K562 (cell line): ENCODE measurements around the gene ZGLP1. TPM values are rescaled to one million over a fixed set of nuclear protein-coding genes. Genes with fewer than 3 reads are reported as not detected.

Source experiments
- CREB3L1 ChIP-seq: fragments of 450-650 bp; IDR thresholded peaks from 2 replicates; pipeline ENCODE4 v1.6.1; 2014; ENCODE audit warnings: low read depth, mild to moderate bottlenecking, moderate library complexity, borderline replicate concordance
- E2F4 ChIP-seq: sonication (generic); formaldehyde crosslinking; IDR thresholded peaks from 2 replicates; pipeline ENCODE4 v1.8.0; 2022; ENCODE audit warnings: mild to moderate bottlenecking, low read depth, missing genetic modification reagents
- FOXP1 ChIP-seq: sonication (generic); formaldehyde crosslinking; IDR thresholded peaks from 2 replicates; pipeline ENCODE4 v1.8.0; 2022; ENCODE audit warnings: mild to moderate bottlenecking, missing genetic modification reagents
- GABPB2 ChIP-seq: fragments of 250-450 bp; sonication (Bioruptor Pico); conservative IDR thresholded peaks from 2 replicates; pipeline ENCODE4 v1.5.1; 2021; ENCODE audit warnings: mild to moderate bottlenecking
- NFE2L1 ChIP-seq: fragments of 450-650 bp; IDR thresholded peaks from 2 replicates; pipeline ENCODE4 v1.6.1; 2016; ENCODE audit warnings: missing genetic modification characterization, low read depth, mild to moderate bottlenecking, missing compliant biosample characterization, moderate library complexity, borderline replicate concordance
- NFIC ChIP-seq: fragments of 450-650 bp; IDR thresholded peaks from 2 replicates; pipeline ENCODE4 v1.6.1; 2017; ENCODE audit warnings: mild to moderate bottlenecking, inconsistent platforms
- PURB ChIP-seq: sonication (generic); formaldehyde crosslinking; IDR thresholded peaks from 2 replicates; pipeline ENCODE4 v1.9.0; 2021; ENCODE audit warnings: low read depth, mild to moderate bottlenecking, missing genetic modification reagents
- RCOR1 ChIP-seq, 2 experiments: IDR thresholded peaks; 2 replicates each; pipeline ENCODE4 v1.6.1; 2012; ENCODE audit warnings: low read depth in 2 of 2, low read length in 2 of 2, borderline replicate concordance in 1 of 2, improper control_type of control experiment in 1 of 2
- STAG1 ChIP-seq: sonication (generic); formaldehyde crosslinking; IDR thresholded peaks from 2 replicates; pipeline ENCODE4 v1.5.0; 2020; ENCODE audit warnings: missing genetic modification reagents, borderline replicate concordance
- TARDBP ChIP-seq: fragments of 450-650 bp; IDR thresholded peaks from 2 replicates; pipeline ENCODE4 v1.6.1; 2016
- TFAM ChIP-seq: fragments of 250-450 bp; sonication (Bioruptor Pico); conservative IDR thresholded peaks from 2 replicates; pipeline ENCODE4 v1.5.0; 2021; ENCODE audit warnings: mild to moderate bottlenecking, moderate library complexity
- ZNF217 ChIP-seq: sonication (generic); formaldehyde crosslinking; IDR thresholded peaks from 2 replicates; pipeline ENCODE4 v1.8.0; 2022; ENCODE audit warnings: mild to moderate bottlenecking, missing genetic modification reagents
- ZNF609 ChIP-seq: sonication (generic); formaldehyde crosslinking; IDR thresholded peaks from 2 replicates; pipeline ENCODE4 v1.8.1; 2023; ENCODE audit warnings: missing genetic modification reagents, mild to moderate bottlenecking, borderline replicate concordance
- ZNF655 ChIP-seq: fragments of 250-450 bp; sonication (Bioruptor Pico); IDR thresholded peaks from 2 replicates; pipeline ENCODE4 v1.5.0; 2021
- ZSCAN32 ChIP-seq: fragments of 450-650 bp; formaldehyde crosslinking; IDR thresholded peaks from 2 replicates; pipeline ENCODE4 v1.4.0; 2020; ENCODE audit warnings: mild to moderate bottlenecking, moderate library complexity
- polyA plus RNA-seq, 8 experiments: library from polyadenylated mRNA; depleted of rRNA in 4 of 8; stranded (reverse) in 5 of 8; unstranded in 3 of 8; fragments of >200 nt; fragmentation: Nextera tagmentation in 2 of 8; fragmentation: Illumina TruSeq in 1 of 8; extraction: Ambion mirVana in 2 of 8; extraction: Trizol in 1 of 8; gene quantifications; 2 replicates each; pipeline versions ENCODE4 v1.2.1 to v1.2.3, GENCODE V29; 2011 to 2014; ENCODE audit warnings: inconsistent platforms in 1 of 8, missing spikeins in 1 of 8
- total RNA-seq, 7 experiments: library from RNA; depleted of rRNA in 6 of 7; stranded (reverse); fragments of >200 nt in 6 of 7; fragmentation: Illumina TruSeq in 2 of 7; extraction: Trizol in 2 of 7; gene quantifications; 2 replicates each; pipeline versions ENCODE4 v1.2.1 to v1.2.3, GENCODE V29; 2011 to 2021; ENCODE audit warnings: low replicate concordance in 1 of 7

Gene ZGLP1
- total and polyA plus RNA-seq, 9 of the 15 experiments (the other 6 are each of a cell fraction or from before 2014, with no cell fraction given), result 0.24 to 4.5 (median 2.2) TPM

- TF ChIP-seq ZNF609 (CRISPR knock-in tag), result no peak
- no peak for TF ChIP-seq ZNF217 (CRISPR knock-in tag)
- TF ChIP-seq TARDBP, result peak; percentile 71; the same call in 1 of the 2 replicates
- no peak for TF ChIP-seq TFAM
- TF ChIP-seq STAG1 (CRISPR knock-in tag), result peak; percentile 11; the same call in 1 of the 2 replicates
- no peak for TF ChIP-seq ZSCAN32 (CRISPR knock-in tag)
- TF ChIP-seq FOXP1 (CRISPR knock-in tag), result no peak; the same call in 1 of the 2 replicates
- TF ChIP-seq PURB, result no peak
- TF ChIP-seq E2F4 (CRISPR knock-in tag), result no peak
- TF ChIP-seq NFIC, result no peak
- TF ChIP-seq CREB3L1, result 0 out of 2 replicates have a peak, but pooled peaks have one; percentile 11
- no peak for TF ChIP-seq ZNF655 (CRISPR knock-in tag)
- no peak for TF ChIP-seq NFE2L1 (tag)
- TF ChIP-seq RCOR1 (IDR thresholded peaks at IDR 0.05; ENCODE audit: borderline replicate concordance in 1 of 2, low read depth in 2 of 2, low read length in 2 of 2), result no peak
- TF ChIP-seq GABPB2 (CRISPR knock-in tag), result no peak
Measured at GRCh38 chr19:10290876-10291553, 18.6 kb downstream of the ZGLP1 start (continued).
